ENCODE results near the gene PTK7.

Gene PTK7

DNA sequence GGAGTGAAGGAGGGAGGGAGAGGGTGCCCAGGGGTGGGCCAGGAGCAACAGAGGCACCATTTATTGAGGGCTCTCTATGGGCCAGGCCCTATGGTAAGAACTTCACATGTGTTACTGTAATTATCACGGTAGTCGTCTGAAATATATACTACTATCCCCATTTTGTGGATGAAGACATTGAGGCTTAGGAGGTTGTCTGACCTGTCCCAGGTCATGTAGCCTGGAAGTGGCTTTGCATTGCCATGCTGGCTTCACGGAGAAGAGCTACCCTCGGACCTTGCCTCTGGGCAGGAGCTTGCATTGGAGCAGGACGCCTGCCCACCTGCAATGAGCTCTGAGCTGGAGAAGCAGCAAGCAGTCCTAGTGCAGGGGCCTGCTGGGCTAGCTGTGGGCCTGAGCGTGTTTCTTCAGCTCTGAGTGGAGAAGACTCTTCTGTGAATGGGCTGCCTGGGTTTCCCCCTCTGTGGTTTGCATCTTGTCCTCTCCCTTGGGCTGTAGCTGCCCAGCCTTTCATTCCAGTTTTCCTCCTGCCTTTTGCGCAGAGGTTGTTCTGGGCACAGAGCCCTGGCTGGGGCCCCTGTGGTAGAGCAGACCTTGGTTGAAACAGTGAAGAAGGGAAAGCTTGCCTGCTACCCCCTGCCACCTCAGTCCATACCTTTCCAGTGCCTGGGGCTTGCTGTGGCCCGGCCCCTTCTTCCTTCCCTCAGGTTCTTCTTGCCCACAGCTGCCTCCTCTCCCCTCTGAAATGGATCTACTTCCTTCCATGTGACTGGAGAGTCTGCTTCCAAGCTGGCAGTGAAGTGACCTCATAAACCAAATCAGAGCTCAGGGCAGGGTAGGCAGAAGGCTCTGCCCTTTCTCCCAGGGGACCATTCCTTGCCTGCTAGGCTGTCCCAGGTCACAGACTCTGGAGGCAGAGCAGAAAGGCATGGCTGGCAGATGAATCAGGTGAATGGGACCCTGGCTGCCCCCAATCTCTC, 70.9 kb downstream of the PTK7 start:
- no peak for DNase-seq

DNA sequence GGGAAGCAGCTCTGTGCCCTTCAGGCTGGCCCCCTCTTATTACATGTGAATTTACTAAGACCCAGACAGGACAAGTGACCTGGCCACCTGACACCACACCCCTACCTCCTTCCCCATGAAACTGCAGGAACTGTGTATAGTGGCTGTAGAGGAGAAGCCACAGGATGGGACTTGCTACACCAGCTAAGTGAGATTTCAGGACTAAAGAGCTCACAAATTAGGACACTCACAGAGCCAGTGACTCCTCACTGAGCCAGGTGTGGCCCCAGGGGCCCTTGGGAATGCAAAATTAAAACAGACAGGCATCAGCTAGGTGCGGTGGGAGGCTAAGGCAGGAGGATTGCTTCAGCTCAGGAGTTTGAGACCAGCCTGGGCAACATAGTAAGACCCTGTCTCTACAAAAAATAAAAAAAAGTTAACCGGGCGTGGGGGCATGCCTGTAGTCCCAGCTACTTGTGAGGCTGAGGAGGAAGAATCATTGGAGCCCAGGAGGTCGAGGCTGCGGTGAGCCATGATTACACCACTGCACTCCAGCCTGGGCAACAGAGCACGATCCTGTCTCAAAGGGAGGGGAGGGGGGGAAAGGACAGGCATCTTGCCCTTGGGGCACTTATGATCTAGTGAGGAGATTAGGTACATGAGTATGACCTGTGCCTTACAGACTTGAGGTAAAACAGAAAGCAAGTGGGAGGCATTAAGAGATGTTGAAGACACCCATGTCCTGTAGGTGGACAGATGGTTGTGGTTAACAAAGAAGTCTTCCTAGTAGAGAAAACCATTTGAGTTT, 71.8 kb downstream of the PTK7 start:
- no peak for DNase-seq

DNA sequence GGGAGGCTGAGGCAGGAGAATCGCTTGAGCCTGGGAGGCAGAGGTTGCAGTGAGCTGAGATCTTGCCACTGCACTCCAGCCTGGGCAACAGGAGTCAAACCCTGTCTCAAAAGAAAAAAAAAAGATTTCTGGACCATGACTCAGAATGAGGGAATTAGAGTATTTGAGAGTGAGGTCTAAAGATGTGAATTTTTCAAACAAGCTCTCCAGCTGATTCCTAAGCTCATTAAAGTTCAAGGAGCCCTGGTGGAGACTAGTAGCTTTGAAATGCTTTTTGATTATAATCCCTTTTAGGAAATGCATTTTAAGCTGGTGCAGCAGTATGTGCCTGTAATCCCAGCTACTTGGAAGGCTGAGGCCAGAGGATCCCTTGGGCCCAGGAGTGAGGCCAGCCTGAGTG, 73.2 kb downstream of the PTK7 start:
- DNase-seq: no peak

DNA sequence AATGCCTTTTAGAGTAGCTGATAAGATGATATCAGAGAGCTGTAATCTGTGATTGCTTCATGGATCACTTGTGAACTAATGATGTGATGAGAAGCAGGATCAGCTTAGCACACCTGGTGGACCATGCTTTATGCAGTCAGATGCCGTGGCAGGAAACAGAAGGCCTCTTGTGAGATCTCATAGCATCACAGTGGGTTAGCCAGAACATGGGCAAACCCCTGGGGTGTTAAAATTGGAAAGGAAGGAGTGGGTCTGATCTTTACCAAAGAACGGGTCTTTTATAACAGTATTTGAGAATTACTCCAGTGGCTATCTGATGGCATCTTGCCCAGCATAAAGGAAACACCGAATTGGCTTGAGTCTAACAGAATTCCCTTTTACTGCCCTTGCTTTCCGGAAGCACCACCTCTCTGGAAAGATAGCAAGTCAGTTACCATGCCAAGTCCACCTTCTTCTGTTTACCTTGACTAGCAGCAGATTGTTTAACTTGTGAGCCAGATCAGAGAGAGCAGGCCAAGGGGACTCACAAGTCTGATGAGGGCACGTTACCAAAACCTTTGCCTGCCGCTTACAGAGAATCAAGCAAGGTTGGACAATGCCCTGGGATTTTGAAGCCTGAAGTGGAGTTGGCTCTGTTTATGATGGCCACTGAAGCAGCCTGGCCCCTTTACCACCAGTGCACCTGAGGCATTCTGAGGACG, 74.1 kb downstream of the PTK7 start:
- no peak for DNase-seq

DNA sequence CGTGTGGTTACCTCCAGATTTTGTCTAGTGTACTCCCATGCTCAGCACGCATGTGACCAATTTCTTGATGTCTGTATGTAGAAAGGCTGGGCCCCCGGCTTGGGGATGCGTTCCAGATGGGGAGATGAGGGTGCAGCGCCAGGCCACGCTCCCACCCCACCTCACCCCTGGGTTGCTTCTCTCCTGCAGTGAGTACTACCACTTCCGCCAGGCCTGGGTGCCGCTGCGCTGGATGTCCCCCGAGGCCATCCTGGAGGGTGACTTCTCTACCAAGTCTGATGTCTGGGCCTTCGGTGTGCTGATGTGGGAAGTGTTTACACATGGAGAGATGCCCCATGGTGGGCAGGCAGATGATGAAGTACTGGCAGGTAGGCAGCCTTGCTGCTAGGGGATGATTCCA, 83.5 kb downstream of the PTK7 start:
- no peak for DNase-seq

DNA sequence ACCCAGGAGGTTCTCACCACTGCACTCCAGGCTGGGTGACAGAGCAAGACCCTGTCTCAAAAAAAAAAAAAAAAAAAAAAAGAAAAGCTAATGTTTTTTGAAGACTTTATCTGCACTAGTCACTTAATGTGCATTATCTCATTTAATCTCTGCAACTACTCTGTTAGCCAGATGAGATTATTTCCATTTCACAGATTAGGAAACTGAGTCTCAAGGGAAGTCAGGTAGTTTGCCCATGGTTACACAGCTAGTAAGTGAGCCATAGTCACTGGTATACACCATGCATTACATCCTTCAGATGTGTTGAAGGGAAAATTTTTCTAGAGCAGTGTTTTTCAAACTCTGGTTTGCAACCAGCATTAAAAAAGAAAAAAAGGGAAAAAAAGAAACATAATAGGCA, 87.8 kb downstream of the PTK7 start:
- DNase-seq: no peak

DNA sequence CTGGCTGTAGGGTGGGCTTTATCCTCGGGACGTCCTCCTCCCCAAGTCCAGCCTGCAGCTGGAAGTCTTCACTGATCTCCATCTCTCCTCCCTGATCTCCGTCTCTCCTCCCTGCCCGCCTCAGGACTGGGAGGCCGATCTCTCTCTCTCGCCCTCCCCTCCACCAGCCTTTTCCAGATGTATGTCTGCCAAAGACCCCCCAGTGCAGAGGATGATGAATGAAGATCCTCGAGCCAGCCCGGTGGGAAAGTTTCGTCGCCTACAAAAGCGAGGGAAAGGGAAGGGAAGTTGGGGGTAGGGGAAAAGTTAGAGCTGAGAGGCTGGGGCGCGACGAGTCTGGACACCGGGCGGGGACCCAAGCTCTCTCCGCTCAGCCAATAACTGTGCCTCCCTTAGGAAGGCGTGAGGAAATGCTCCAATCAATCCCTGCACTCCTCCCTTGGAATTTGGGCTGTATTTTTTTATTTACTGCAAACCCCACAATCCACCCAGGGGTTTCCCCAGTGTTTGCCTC, 94.4 kb downstream of the PTK7 start:
- no peak for DNase-seq

DNA sequence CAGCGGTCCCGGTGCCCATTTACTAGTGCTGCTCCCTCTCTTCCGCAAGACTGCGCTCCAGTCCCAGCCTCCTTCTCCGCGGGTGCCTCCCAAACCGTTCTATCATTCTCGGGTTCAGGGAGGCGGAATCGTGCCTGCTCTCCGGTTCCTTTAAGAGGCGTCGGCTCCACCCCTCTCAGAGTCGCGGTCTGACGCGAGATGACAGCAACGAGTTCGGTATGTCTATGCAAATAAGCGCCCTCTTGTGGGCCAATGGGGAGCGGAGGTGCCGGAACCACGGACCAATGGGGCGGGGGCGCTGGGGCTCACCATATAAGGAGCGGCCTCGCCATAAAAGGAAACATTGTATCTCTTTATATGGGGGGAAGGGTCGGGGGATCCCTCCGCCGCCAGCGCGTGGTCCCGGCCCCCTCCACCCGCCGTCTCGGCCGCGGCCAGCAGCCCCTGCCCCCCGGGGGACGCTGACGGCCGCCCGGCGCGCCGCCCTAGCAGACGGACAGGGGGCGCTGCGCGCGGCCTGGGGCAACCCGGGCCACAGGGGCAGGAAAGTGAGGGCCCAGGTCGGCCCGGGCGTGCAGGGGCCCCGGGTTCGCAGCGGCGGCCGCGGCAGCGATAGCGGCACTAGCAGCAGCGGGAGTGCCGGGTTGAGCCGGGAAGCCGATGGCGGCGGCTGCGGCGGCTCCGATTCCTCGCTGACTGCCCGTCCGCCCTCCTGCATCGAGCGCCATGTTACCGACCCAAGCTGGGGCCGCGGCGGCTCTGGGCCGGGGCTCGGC, 95.0 kb downstream of the PTK7 start, which contains the start of gene SRF:
Gene SRF, plus strand, starts transcription at position 339 of the 776 bp plus-strand sequence. Its CDS starts 388 bp downstream, at position 727.
- DNase-seq: peak; percentile 91 to 99 (median 98)

DNA sequence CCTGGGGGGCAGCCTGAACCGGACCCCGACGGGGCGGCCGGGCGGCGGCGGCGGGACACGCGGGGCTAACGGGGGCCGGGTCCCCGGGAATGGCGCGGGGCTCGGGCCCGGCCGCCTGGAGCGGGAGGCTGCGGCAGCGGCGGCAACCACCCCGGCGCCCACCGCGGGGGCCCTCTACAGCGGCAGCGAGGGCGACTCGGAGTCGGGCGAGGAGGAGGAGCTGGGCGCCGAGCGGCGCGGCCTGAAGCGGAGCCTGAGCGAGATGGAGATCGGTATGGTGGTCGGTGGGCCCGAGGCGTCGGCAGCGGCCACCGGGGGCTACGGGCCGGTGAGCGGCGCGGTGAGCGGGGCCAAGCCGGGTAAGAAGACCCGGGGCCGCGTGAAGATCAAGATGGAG, 95.6 kb downstream of the PTK7 start:
- peak in 3 of 5 experiments; percentile 23 to 33 (median 31) for DNase-seq

DNA sequence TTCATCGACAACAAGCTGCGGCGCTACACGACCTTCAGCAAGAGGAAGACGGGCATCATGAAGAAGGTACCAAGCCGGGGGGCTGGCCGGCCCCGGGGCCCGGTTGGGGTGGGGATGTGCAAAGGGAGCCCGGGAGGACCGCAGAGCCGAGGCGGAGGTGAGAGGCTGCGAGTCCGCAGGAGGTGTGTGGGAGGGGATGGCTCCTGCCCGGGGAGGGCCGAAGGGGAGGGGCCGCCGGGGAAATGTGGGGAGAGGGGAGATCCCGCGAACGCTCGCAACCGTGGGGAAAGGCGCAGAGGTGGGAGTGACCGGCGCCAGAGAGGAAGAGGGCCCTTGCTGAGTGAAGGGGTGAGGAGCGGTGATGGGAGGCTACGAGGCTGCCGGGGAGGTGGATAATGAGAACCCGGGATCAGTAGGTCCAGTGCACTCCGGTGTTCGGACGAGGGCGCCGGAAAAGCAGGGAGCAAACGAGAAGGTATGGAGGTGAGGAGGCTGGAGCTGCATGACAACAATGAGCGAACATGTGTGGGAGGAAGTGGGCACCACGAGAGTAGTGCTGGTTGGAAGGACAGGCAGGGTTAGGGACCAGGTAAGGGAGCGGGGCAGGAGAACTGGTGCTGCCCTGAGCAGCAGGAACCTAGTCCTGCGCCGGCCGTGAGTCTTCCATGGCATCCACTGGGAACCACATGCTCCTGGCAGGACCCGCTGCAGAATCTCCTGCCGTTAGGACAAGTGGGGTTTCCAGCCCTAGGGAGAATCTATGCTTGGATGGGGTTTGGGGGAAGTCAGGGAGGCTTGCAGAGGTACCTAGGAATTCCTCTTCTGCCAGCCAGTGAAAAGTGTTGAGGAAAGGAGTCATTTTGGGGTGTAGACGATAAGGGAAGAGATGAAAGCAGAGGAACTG, 96.2 kb downstream of the PTK7 start:
- peak; percentile 24 to 57 (median 40) for DNase-seq

DNA sequence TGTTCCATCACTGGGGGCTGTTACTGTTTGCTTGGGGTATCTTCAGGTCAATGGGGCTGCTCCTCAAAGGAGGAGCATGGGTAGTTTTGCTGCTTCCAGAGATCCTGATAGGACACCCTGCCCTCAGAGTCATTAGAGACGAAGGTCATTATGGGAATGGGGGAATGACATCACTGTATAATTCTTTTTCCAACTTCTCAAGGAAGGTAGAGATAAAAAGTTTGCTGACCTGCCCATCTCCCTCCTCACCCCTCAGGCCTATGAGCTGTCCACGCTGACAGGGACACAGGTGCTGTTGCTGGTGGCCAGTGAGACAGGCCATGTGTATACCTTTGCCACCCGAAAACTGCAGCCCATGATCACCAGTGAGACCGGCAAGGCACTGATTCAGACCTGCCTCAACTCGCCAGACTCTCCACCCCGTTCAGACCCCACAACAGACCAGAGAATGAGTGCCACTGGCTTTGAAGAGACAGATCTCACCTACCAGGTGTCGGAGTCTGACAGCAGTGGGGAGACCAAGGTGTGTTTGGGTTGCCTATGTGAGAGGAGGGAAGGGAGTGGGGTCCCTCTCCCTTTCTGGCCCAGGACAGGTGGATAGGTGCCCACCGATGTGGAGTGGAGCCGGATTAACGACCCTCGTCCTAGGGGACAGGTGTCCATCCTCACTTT, 97.6 kb downstream of the PTK7 start:
- peak in 1 of 5 experiments; percentile 35 for DNase-seq

DNA sequence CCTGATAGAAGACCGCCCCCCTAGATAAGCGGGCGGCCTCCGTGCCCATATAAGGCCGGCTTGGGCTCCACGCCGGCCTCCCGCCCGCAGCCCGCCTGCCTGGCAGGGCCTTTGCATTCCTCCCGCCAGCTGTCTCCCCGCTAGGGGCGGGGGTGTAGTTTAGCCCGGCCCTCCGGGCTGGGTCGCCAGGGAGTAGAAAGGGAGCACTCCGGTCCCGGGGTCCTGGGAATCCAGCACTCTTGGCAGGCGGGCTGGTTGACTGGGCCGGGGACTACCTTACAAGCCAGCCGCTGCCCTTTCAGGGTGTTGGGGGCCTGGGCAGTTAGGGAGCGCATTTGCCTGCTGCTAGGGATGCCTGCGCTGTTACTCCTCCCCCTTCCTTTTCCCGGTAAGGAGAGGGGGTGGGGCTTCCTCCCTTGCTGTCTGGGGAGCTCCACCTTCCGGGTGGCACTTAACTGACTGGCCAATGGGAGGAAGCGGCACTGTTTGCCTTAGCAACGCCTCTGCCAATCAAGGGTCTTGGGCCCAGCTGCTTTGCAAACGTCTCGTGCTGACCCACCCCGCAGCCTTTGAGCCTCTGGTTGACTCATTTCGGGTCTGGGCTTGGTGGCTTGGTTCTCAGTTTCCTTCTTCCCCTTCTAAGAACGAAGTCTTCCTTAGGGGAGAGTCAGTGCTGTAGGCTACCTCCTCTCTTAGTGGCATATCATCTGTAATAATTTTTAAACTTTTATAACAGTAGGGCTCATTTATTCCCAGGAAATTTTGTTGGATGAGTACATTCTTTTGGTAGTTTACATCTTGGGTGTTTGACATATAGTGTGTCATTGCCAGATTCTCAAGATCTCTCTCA, 98.4 kb downstream of the PTK7 start:
- peak; percentile 74 to 99 (median 92) for DNase-seq

DNA sequence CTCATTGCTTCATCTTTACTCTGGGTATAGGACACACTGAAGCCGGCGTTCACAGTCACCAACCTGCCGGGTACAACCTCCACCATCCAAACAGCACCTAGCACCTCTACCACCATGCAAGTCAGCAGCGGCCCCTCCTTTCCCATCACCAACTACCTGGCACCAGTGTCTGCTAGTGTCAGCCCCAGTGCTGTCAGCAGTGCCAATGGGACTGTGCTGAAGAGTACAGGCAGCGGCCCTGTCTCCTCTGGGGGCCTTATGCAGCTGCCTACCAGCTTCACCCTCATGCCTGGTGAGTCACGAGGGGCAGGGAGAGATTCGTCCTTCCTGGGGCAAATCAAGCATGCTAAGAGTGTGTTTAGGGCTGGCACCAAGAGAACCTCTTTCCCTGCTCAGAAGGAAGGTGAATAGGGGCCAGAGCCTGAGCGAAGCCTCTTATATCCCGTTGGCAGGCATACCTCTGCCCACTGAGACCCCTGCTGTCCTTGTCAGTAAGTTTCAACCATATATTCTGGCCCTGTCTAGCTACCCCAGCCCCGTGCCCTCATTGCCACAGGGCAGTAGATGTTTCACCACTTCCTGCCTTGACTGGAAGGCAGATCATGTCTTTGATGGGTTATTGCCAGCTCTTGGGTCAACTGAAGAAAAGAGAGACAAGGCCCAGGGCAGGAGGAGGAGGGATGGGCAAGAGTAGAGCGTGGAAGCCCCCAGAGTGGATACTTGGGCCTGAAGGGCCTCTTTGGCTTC, 99.7 kb downstream of the PTK7 start:
- no peak for DNase-seq

DNA sequence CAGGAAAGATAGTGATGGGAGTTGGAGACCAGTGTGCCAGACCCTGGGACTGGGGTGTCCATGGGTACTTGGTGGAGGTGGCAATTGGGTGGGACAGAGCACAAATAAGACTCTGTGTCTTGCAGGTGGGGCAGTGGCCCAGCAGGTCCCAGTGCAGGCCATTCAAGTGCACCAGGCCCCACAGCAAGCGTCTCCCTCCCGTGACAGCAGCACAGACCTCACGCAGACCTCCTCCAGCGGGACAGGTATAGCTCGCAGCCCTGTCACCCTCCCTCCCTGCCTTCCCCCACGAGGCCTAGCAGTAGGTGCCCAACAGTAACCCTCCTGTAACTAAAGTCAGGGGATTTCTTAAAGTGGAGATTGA, 100.3 kb downstream of the PTK7 start:
- DNase-seq: no peak

DNA sequence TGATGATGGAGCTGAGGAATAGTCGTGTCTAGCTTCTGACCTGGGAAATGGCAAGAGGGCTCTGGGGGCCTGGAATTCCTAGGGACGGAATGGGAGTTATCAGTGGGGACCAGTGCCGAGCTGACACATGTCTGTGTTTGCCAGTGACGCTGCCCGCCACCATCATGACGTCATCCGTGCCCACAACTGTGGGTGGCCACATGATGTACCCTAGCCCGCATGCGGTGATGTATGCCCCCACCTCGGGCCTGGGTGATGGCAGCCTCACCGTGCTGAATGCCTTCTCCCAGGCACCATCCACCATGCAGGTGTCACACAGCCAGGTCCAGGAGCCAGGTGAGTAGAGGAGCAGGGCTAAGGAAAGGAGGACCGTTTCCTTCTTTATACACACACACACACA, 102.0 kb downstream of the PTK7 start:
- DNase-seq: no peak

DNA sequence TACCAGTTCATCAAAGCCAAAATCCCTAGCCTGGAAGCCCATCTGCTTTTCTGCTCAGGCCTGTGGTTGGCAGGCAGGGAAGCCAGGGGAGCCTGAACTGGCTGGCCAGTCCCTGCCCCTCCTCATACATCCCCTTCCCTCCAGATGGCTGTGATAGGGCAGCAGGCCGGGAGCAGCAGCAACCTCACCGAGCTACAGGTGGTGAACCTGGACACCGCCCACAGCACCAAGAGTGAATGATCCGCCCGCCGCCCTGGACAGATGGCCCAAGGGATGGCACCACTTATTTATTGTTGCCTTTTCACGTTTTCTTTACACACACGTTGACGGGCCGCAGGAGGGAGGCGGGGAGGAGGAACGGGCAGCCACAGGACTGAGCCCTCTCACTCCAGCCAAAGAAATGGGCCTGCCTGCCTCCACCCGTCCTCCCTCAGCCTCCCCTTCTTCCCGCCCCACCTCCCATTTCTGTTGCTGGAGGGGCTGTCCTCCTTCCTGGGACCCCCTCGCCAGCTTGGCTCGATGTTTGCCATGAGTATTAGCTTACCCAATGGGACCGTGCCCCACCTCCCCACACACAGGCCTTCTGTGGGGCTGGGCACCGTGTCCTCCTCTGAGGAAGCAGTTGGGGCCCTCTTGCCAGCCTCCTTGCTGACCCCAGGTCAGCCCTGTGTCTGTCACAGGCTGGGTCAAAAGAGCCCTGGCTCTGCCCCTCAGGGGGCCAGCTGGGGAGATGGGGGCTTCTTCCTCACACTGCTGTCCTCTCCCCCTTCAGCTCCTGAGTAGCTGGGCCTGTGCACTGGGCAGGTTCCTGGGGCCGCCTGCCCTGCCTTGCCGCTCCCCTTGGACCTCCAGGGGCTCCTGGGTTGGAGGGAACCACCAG, 103.1 kb downstream of the PTK7 start:
- DNase-seq: no peak

DNA sequence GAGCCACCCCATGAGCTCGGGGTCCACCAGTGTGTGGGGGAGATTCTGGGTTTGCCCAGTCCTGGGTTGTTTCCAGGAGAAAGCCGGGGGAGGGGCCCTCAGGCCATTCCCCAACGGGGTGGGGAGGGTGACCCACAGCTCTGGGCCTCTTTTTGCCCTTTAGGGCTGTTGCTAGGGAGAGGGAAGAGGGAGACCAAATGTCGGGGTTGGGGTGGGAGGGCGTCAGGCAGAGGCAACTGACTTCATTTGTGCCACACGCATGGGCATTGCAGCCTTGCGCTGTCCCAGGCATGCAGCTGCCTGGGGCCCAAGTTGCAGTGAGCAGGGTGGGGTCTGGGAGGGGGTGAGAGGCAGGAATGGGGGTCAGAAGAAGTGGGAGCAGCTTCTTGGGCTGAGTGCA, 103.9 kb downstream of the PTK7 start:
- DNase-seq: no peak

DNA sequence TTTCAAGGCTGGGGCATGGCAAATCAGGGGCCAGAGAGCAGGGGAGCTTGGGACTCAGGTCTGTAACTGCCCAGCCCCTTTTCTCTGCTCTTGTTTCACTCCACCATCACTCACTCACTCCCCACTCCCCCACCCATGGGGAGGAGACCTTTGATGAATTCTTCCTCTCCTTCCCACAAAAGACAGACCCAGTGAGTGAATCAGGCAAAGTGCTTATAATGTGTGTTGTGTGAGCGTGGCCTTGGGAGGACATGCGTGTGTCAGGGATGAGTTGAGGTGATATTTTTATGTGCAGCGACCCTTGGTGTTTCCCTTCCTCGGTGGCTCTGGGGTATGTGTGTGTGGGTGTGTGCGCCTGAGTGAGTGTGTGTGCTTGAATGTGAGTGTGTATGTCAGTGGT, 104.9 kb downstream of the PTK7 start:
- no peak for DNase-seq

Measured in T-helper 2 cell (primary cell).